ENCODE results near the gene PCDH15. TPM values are rescaled to one million over a fixed set of nuclear protein-coding genes. Genes with fewer than 3 reads are reported as not detected.

Gene PCDH15
- total RNA-seq, 3 donors from 2014 or later (not counting 1 experiment from before 2014, with no cell fraction given), result not detected

- no peaks in the 10 kb centered on the region for H3K27me3 Mint-ChIP-seq (ENCODE audit: low read depth in 2 of 2)
- H3K9me3 ChIP-seq (ENCODE audit: control insufficient read depth, insufficient read depth, low read length), result no peaks in the 10 kb centered on the region
- H3K36me3 ChIP-seq (ENCODE audit: control insufficient read depth, insufficient read depth, low read length), result no peaks in the 10 kb centered on the region
- no peak overlapping the region for H3K4me3 ChIP-seq (ENCODE audit: low read length)
- ATAC-seq (no peak), DNase-seq (no peak)
- peaks cover 3 to 7% of the 10 kb centered on the region in 2 donors for H3K9me3 Mint-ChIP-seq
- intact Hi-C loops (cut with micrococcal nuclease), result no loop called here
- H3K27me3 ChIP-seq (ENCODE audit: control insufficient read depth, insufficient read depth, low read length), result no peaks in the 10 kb centered on the region
- H3K36me3 Mint-ChIP-seq, result peaks cover 5% of the 10 kb centered on the region
- no peak for TF ChIP-seq CTCF (IDR thresholded peaks at IDR 0.05)
- H3K4me1 ChIP-seq (ENCODE audit: control insufficient read depth, insufficient read depth, low read length), result no peaks in the 10 kb centered on the region
- no peak overlapping the region for H3K27ac Mint-ChIP-seq
- H3K27ac ChIP-seq (ENCODE audit: low read length), result no peak overlapping the region
- no peaks in the 10 kb centered on the region for H3K4me1 Mint-ChIP-seq
- H3K4me3 Mint-ChIP-seq, result no peak overlapping the region
These were observed 135.9 kb downstream of the PCDH15 start for GRCh38 chr10:54665095-54665494.

- no peak for ATAC-seq
- H3K4me3 Mint-ChIP-seq, result no peak overlapping the region
- Histone ChIP-seq H3K9me3 (ENCODE audit: control insufficient read depth, insufficient read depth, low read length) (peaks cover 12% of the 10 kb centered on the region), H3K27ac (ENCODE audit: low read length) (no peak overlapping the region), H3K36me3 (ENCODE audit: control insufficient read depth, insufficient read depth, low read length) (no peaks in the 10 kb centered on the region), H3K27me3 (ENCODE audit: control insufficient read depth, insufficient read depth, low read length) (no peaks in the 10 kb centered on the region), H3K4me1 (ENCODE audit: control insufficient read depth, insufficient read depth, low read length) (no peaks in the 10 kb centered on the region), H3K4me3 (ENCODE audit: low read length) (no peak overlapping the region)
- H3K27me3 Mint-ChIP-seq (ENCODE audit: low read depth in 2 of 2), result no peaks in the 10 kb centered on the region
- H3K36me3 Mint-ChIP-seq, result peaks cover 5% of the 10 kb centered on the region
- no peaks in the 10 kb centered on the region for H3K4me1 Mint-ChIP-seq
- DNase-seq, result no peak
- peaks cover 5 to 16% of the 10 kb centered on the region in 2 donors for H3K9me3 Mint-ChIP-seq
- H3K27ac Mint-ChIP-seq, result no peak overlapping the region
- intact Hi-C loops (cut with micrococcal nuclease), result no loop called here
- no peak for TF ChIP-seq CTCF (IDR thresholded peaks at IDR 0.05)
These were observed 140.6 kb downstream of the PCDH15 start for GRCh38 chr10:54660397-54660796.

GRCh38 chr10:54656643-54657042 lies 144.4 kb downstream of the PCDH15 start:
- TF ChIP-seq CTCF (IDR thresholded peaks at IDR 0.05), result no peak
- peaks cover 14% of the 10 kb centered on the region for H3K9me3 ChIP-seq (ENCODE audit: control insufficient read depth, insufficient read depth, low read length)
- Mint-ChIP-seq H3K9me3 (peaks cover 11 to 21% of the 10 kb centered on the region in 2 donors), H3K4me1 (no peaks in the 10 kb centered on the region), H3K27me3 (ENCODE audit: low read depth in 2 of 2) (no peaks in the 10 kb centered on the region), H3K36me3 (no peaks in the 10 kb centered on the region), H3K27ac (no peak overlapping the region), H3K4me3 (no peak overlapping the region)
- no peaks in the 10 kb centered on the region for H3K36me3 ChIP-seq (ENCODE audit: control insufficient read depth, insufficient read depth, low read length)
- DNase-seq (no peak), ATAC-seq (no peak)
- H3K4me3 ChIP-seq (ENCODE audit: low read length), result no peak overlapping the region
- 80% methylated on average over 1 of the region's 2 CpGs for WGBS (ENCODE audit: insufficient coverage)
- no peak overlapping the region for H3K27ac ChIP-seq (ENCODE audit: low read length)
- H3K27me3 ChIP-seq (ENCODE audit: control insufficient read depth, insufficient read depth, low read length), result no peaks in the 10 kb centered on the region
- no peaks in the 10 kb centered on the region for H3K4me1 ChIP-seq (ENCODE audit: control insufficient read depth, insufficient read depth, low read length)
- intact Hi-C loops (cut with micrococcal nuclease), result no loop called here

GRCh38 chr10:54653518-54653917 lies 147.5 kb downstream of the PCDH15 start:
- no peak for DNase-seq
- intact Hi-C loops (cut with micrococcal nuclease), result no loop called here

More at GRCh38 chr10:54653518-54653917, 147.5 kb downstream of the PCDH15 start:
- Histone ChIP-seq H3K9me3 (ENCODE audit: control insufficient read depth, insufficient read depth, low read length) (peaks cover 10% of the 10 kb centered on the region), H3K36me3 (ENCODE audit: control insufficient read depth, insufficient read depth, low read length) (no peaks in the 10 kb centered on the region), H3K4me1 (ENCODE audit: control insufficient read depth, insufficient read depth, low read length) (no peaks in the 10 kb centered on the region), H3K27me3 (ENCODE audit: control insufficient read depth, insufficient read depth, low read length) (no peaks in the 10 kb centered on the region), H3K27ac (ENCODE audit: low read length) (no peak overlapping the region), H3K4me3 (ENCODE audit: low read length) (no peak overlapping the region)
- Mint-ChIP-seq H3K4me1 (no peaks in the 10 kb centered on the region), H3K27ac (no peak overlapping the region), H3K9me3 (peaks cover 17 to 18% of the 10 kb centered on the region in 2 donors), H3K4me3 (no peak overlapping the region), H3K27me3 (ENCODE audit: low read depth in 2 of 2) (no peaks in the 10 kb centered on the region), H3K36me3 (no peaks in the 10 kb centered on the region)
- 89% methylated on average over 2 of the region's 2 CpGs for WGBS (ENCODE audit: insufficient coverage)
- ATAC-seq, result no peak
- TF ChIP-seq CTCF (IDR thresholded peaks at IDR 0.05), result no peak

All from natural killer cell (primary cell).